Epithelial cell of proximal tubule (primary cell): Measurements from ENCODE around the gene NRXN2. TPM values are rescaled to one million over a fixed set of nuclear protein-coding genes. Genes with fewer than 3 reads are reported as not detected.

Experiments used
- DNase-seq: peaks from one replicate; pipeline ENCODE4 v3.0.0-alpha.2; 2011; ENCODE audit warnings: low read depth
- H3K4me3 ChIP-seq: 2 replicates; pipeline ENCODE4 v1.5.1; 2011; ENCODE audit warnings: low read depth, mild to moderate bottlenecking, low read length
- total RNA-seq: library from RNA; depleted of rRNA; stranded (reverse); fragments of >200 nt; gene quantifications from 2 replicates; pipeline ENCODE4 v1.2.3, GENCODE V29; 2015
- TF ChIP-seq, protein P1 (sequence below): conservative IDR thresholded peaks from 2 replicates; pipeline ENCODE4 v1.5.1; 2012; ENCODE audit warnings: low read depth, mild to moderate bottlenecking, low read length

Gene NRXN2
- total RNA-seq, 1 donor from 2014 or later, result not detected

DNA sequence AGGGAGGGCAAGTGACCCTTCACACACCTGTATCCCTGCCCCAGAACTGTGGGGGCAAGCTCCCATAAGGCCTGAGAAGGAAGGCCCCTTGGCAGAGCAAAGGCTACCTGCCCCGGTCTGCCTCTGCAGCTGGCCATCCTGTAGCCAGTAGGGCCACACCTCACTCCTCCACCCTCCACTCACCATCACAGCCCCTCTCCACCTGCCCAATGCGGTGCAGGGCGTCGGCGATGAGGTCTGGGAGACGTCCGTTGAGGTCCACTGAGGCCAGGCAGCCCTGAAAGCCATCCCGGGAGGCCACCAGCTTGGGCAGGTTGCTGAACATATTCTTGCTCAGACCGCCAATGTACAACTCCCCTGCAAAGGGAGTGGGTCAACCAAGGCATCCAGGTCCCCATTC, 74.4 kb downstream of the NRXN2 start:
- TF ChIP-seq, protein P1, sequence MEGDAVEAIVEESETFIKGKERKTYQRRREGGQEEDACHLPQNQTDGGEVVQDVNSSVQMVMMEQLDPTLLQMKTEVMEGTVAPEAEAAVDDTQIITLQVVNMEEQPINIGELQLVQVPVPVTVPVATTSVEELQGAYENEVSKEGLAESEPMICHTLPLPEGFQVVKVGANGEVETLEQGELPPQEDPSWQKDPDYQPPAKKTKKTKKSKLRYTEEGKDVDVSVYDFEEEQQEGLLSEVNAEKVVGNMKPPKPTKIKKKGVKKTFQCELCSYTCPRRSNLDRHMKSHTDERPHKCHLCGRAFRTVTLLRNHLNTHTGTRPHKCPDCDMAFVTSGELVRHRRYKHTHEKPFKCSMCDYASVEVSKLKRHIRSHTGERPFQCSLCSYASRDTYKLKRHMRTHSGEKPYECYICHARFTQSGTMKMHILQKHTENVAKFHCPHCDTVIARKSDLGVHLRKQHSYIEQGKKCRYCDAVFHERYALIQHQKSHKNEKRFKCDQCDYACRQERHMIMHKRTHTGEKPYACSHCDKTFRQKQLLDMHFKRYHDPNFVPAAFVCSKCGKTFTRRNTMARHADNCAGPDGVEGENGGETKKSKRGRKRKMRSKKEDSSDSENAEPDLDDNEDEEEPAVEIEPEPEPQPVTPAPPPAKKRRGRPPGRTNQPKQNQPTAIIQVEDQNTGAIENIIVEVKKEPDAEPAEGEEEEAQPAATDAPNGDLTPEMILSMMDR, result no peak
- DNase-seq, result no peak
- H3K4me3 ChIP-seq, result no peak overlapping the region

DNA sequence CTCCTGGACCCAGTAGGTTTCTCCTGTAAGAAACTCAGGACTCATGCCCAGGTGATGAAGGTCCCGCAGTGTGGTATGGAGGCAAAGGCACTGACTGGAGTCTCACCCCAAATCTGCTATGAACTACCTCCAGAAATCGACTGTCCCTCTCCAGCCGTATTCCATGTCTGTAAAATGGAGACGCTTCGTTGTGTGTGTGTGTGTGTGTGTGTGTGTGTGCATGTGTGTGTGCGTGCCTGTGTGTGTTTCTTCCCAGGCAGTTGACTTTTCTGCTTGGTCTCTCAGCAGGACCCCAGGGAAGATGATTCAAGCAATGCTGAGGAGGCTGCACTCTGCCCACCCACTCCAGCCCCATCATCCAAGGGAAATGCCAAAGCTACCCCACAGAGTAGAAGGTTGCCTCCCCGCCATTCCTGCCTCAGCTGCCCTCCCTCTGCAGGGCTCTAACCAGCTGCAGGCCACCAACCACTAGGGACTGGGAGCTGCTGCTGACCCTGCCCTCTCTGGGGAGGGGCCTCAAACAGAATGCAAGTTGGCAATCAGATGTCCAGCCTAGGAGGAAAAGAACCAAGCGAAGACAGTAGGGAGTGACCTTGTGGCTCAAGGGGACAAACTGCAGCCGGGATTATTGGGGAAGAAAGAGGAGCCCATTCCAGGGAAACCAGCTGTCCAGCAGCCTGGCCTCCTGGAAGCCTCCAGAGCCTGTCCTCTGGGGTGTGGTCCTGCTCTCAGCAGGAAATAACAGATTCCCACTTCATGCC, 75.8 kb downstream of the NRXN2 start:
- no peak overlapping the region for H3K4me3 ChIP-seq
- TF ChIP-seq, protein P1, result no peak
- no peak for DNase-seq

DNA sequence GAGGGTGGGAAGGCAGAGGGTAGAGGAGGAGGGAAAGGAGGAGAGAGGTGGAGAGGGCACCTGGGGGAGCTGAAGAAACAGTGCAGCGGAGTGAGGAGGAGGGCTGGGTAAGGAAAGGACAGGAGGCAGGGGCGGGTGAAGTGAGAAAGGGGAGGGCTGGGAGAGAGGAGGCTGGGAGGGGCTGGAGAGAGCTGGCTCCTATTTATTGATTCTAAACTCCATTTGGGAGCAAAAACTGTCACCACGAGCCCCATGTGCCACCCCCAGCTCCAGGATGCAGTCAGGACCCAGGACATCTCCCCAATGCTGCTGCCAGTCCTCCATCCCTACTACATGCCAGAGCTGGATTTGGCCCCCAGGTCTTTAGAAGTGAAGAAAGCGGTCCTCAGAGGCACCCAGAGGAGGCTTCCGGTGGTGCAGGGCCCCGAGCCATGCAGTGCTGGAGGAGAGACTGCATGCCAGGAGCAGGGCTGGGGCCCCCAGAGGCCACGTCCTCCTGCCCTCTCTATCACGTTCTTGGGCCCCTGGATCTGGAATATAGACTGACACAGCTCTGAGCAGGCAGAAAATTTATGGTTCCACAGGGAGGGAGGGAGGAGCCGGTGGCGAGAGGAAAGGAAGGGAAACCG, 78.2 kb downstream of the NRXN2 start:
- DNase-seq, result no peak
- TF ChIP-seq, protein P1, result peak; percentile 18
- H3K4me3 ChIP-seq, result no peak overlapping the region

DNA sequence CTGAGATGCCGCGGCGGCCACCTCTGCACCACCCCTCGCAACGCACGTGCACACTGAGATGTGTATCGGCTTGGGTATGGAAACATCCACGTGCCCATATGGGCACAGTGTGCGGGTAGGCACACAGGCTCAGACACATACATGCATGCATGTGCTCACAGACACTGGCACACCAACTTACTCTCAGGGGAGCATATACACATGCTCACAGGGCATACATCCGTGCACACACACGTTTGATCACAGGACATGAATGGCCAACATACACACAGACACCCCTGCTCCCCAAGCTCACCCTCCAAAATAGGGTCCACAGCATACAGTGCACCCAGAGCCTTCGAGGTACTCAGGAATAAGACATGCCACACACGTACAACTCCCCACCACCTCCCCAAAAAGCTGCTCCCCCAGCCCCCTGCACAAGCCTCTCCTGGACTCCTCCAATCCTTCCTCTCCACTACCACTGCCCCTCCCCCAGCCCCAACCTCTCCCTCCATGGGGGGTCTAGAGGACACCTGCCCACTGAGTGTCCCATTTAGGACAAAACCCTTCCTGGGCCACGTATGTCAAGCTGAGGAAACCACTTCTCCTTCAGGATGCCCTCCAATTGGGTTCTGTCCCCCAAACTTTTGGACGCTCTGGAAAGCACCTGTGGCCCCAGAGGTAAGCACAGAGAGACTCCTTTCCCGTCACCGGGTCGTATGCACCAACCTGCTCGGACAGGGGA, 78.9 kb downstream of the NRXN2 start:
- DNase-seq, result no peak
- H3K4me3 ChIP-seq, result no peak overlapping the region
- TF ChIP-seq, protein P1, result no peak

DNA sequence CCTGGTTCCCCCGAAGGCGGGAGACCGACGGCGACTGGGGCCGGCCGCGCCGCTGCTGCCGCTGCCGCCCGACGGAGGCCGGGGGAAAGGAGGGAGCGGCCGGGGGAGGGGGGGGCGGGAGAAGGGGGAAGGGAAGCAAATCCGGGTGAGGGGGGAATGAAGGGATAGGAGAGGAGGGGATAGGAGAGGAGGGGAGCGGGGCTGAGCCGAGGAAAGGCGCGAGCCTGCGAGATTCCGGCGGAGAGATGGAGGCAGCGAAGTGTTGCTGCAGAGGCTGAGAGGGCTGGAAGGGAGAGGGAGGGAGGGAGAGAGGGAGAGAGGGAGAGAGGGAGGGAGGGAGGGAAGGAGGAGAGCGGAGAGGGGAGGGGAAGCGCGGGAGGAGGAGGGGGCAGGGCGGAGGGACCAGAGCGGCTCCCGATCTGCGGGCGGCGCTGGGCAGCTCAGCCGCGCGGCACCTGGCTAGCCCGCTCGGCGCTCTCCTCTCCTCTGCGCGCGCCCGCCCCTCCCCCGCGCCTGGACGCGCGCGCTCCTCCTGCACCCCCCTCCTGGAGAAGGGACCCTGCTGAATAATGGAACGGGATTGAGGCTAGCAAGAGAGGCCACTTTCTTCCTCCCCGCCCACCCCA, 79.6 kb downstream of the NRXN2 start:
- TF ChIP-seq, protein P1, result no peak
- H3K4me3 ChIP-seq, result no peak overlapping the region
- no peak for DNase-seq

DNA sequence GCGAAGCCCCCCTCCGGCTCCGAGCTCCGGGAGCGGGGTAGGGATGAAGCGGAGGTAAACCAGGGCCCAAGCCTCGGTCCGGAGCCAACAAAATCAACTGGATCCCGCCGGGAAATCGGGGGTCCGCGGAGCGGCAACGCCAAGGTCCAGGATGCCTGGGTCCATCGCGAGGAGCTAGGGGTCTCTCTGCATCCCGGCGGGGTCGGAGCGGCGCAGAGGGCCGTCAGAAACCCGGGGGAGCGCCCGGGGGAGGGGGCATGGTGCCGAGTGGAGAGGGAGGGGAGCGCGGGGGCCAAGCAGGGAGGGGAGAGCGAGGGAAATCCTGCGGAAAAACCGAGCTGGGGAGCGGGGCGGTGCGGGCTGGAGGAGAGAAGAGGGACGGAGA, 80.1 kb downstream of the NRXN2 start:
- DNase-seq, result no peak
- no peak overlapping the region for H3K4me3 ChIP-seq
- TF ChIP-seq, protein P1, result no peak
